T-helper 2 cell treated with Interferon-gamma antibody and Interleukin-4, amounts not matched to agents 5 μg/mL and 100 μg/mL, for 36 hours (primary cell): ENCODE data around the gene ZNF800.
"Not testable (repeated sequence)": the region's sequence is repeated elsewhere in the genome, so short reads cannot be mapped to it uniquely, and the experiment has no call there.

Experiments used
- DNase-seq: peaks from one replicate; pipeline ENCODE4 v3.0.0; 2021; ENCODE audit warnings: low spot score
- H3K27ac Mint-ChIP-seq: one replicate; pipeline ENCODE4 v1.8.0; 2021; ENCODE audit warnings: mild to moderate bottlenecking, mixed read lengths
- H3K27me3 Mint-ChIP-seq: one replicate; pipeline ENCODE4 v1.8.0; 2021; ENCODE audit warnings: low read depth, mixed read lengths
- H3K36me3 Mint-ChIP-seq: one replicate; pipeline ENCODE4 v1.8.0; 2021; ENCODE audit warnings: low read depth, mixed read lengths
- H3K4me1 Mint-ChIP-seq: one replicate; pipeline ENCODE4 v1.8.0; 2021; ENCODE audit warnings: low read depth, mixed read lengths
- H3K4me3 Mint-ChIP-seq: one replicate; pipeline ENCODE4 v1.8.0; 2022; ENCODE audit warnings: mild to moderate bottlenecking, moderate library complexity, mixed read lengths
- H3K9me3 Mint-ChIP-seq: one replicate; pipeline ENCODE4 v1.8.0; 2021; ENCODE audit warnings: mixed read lengths

ZNF800 gene

GRCh38 chr7:127392566-127393367 is at the start of gene ZNF800:
ZNF800 (minus strand) TSS chr7:127392708; CDS start chr7:127391557, 1,151 bp downstream.
- peak; percentile 90 for DNase-seq
- H3K27ac Mint-ChIP-seq, result peak within 1 kb of the TSS; percentile 97
- H3K9me3 Mint-ChIP-seq, result no peaks in the 10 kb centered on the region
- peaks cover 2% of the 10 kb centered on the region for H3K27me3 Mint-ChIP-seq
- peaks cover 52% of the 10 kb centered on the region for H3K4me1 Mint-ChIP-seq
- H3K4me3 Mint-ChIP-seq, result peak within 1 kb of the TSS; percentile 96
- H3K36me3 Mint-ChIP-seq, result peaks cover 34% of the 10 kb centered on the region

GRCh38 chr7:127440206-127440605 is 47.7 kb upstream of the ZNF800 start:
- no peaks in the 10 kb centered on the region for H3K9me3 Mint-ChIP-seq
- H3K4me1 Mint-ChIP-seq, result no peaks in the 10 kb centered on the region
- no peaks in the 10 kb centered on the region for H3K36me3 Mint-ChIP-seq
- no peak overlapping the region for H3K27ac Mint-ChIP-seq
- DNase-seq, result no peak
- H3K4me3 Mint-ChIP-seq, result no peak overlapping the region
- peaks cover 27% of the 10 kb centered on the region for H3K27me3 Mint-ChIP-seq

- Mint-ChIP-seq H3K27me3 (peaks cover 26% of the 10 kb centered on the region), H3K4me1 (no peaks in the 10 kb centered on the region)
These were observed 46.3 kb upstream of the ZNF800 start for GRCh38 chr7:127438836-127439235.

GRCh38 chr7:127437837-127438236 is 45.3 kb upstream of the ZNF800 start:
- DNase-seq, result no peak
- Mint-ChIP-seq H3K4me3 (no peak overlapping the region), H3K27me3 (peaks cover 24% of the 10 kb centered on the region), H3K36me3 (no peaks in the 10 kb centered on the region), H3K27ac (no peak overlapping the region), H3K4me1 (no peaks in the 10 kb centered on the region), H3K9me3 (no peaks in the 10 kb centered on the region)

More at GRCh38 chr7:127438836-127439235, 46.3 kb upstream of the ZNF800 start:
- DNase-seq, result no peak
- H3K36me3 Mint-ChIP-seq, result no peaks in the 10 kb centered on the region
- H3K4me3 Mint-ChIP-seq, result no peak overlapping the region
- no peaks in the 10 kb centered on the region for H3K9me3 Mint-ChIP-seq
- no peak overlapping the region for H3K27ac Mint-ChIP-seq

- Mint-ChIP-seq H3K27me3 (peaks cover 19% of the 10 kb centered on the region), H3K9me3 (no peaks in the 10 kb centered on the region), H3K4me3 (no peak overlapping the region), H3K4me1 (no peaks in the 10 kb centered on the region), H3K36me3 (no peaks in the 10 kb centered on the region), H3K27ac (no peak overlapping the region)
- DNase-seq, result no peak
These were observed 44.7 kb upstream of the ZNF800 start for GRCh38 chr7:127437241-127437640.

GRCh38 chr7:127429281-127429680 is 36.8 kb upstream of the ZNF800 start:
- H3K9me3 Mint-ChIP-seq, H3K36me3 Mint-ChIP-seq, H3K4me3 Mint-ChIP-seq, H3K4me1 Mint-ChIP-seq, H3K27ac Mint-ChIP-seq, DNase-seq: not testable (repeated sequence)
- H3K27me3 Mint-ChIP-seq, result peaks cover 23% of the 10 kb centered on the region

- Mint-ChIP-seq H3K36me3 (no peaks in the 10 kb centered on the region), H3K27me3 (peaks cover 26% of the 10 kb centered on the region), H3K4me3 (no peak overlapping the region), H3K4me1 (peaks cover 26% of the 10 kb centered on the region), H3K27ac (no peak overlapping the region), H3K9me3 (peaks cover 4% of the 10 kb centered on the region)
- DNase-seq, result no peak
These were observed 26.7 kb upstream of the ZNF800 start for GRCh38 chr7:127419196-127419595.

GRCh38 chr7:127418459-127418858 is 26.0 kb upstream of the ZNF800 start:
- DNase-seq, result no peak
- Mint-ChIP-seq H3K27me3 (peaks cover 19% of the 10 kb centered on the region), H3K4me1 (peaks cover 34% of the 10 kb centered on the region), H3K27ac (peak overlapping the region; percentile 63), H3K9me3 (peaks cover 4% of the 10 kb centered on the region), H3K36me3 (no peaks in the 10 kb centered on the region), H3K4me3 (no peak overlapping the region)

- Mint-ChIP-seq H3K36me3 (no peaks in the 10 kb centered on the region), H3K4me3 (peak overlapping the region; percentile 57), H3K27me3 (peaks cover 12% of the 10 kb centered on the region), H3K4me1 (peaks cover 39% of the 10 kb centered on the region), H3K27ac (no peak overlapping the region), H3K9me3 (peaks cover 4% of the 10 kb centered on the region)
- no peak for DNase-seq
These were observed 24.8 kb upstream of the ZNF800 start for GRCh38 chr7:127417346-127417745.

GRCh38 chr7:127415060-127415742 is 22.7 kb upstream of the ZNF800 start:
- H3K27me3 Mint-ChIP-seq, result peaks cover 23% of the 10 kb centered on the region
- H3K36me3 Mint-ChIP-seq, result no peaks in the 10 kb centered on the region
- H3K27ac Mint-ChIP-seq, result no peak overlapping the region
- no peak overlapping the region for H3K4me3 Mint-ChIP-seq
- H3K4me1 Mint-ChIP-seq, result peaks cover 40% of the 10 kb centered on the region
- H3K9me3 Mint-ChIP-seq, result peaks cover 4% of the 10 kb centered on the region
- DNase-seq, result no peak

GRCh38 chr7:127413962-127414361 is 21.5 kb upstream of the ZNF800 start:
- peak overlapping the region; percentile 80 for H3K27ac Mint-ChIP-seq
- H3K4me3 Mint-ChIP-seq, result peak overlapping the region; percentile 57
- H3K4me1 Mint-ChIP-seq, result peaks cover 43% of the 10 kb centered on the region
- DNase-seq, result no peak
- H3K36me3 Mint-ChIP-seq, result no peaks in the 10 kb centered on the region
- H3K27me3 Mint-ChIP-seq, result peaks cover 19% of the 10 kb centered on the region
- peaks cover 4% of the 10 kb centered on the region for H3K9me3 Mint-ChIP-seq

- Mint-ChIP-seq H3K9me3 (peaks cover under 1% of the 10 kb centered on the region), H3K27me3 (peaks cover 19% of the 10 kb centered on the region), H3K27ac (peak overlapping the region; percentile 80), H3K36me3 (no peaks in the 10 kb centered on the region), H3K4me1 (peaks cover 46% of the 10 kb centered on the region), H3K4me3 (peak overlapping the region; percentile 57)
- no peak for DNase-seq
These were observed 20.8 kb upstream of the ZNF800 start for GRCh38 chr7:127413326-127413725.

GRCh38 chr7:127411176-127411575 is 18.7 kb upstream of the ZNF800 start:
- Mint-ChIP-seq H3K4me3 (no peak overlapping the region), H3K4me1 (peaks cover 33% of the 10 kb centered on the region), H3K36me3 (no peaks in the 10 kb centered on the region), H3K27me3 (peaks cover 26% of the 10 kb centered on the region), H3K9me3 (no peaks in the 10 kb centered on the region), H3K27ac (no peak overlapping the region)
- no peak for DNase-seq

- Mint-ChIP-seq H3K9me3 (no peaks in the 10 kb centered on the region), H3K4me3 (no peak overlapping the region), H3K27me3 (peaks cover 31% of the 10 kb centered on the region), H3K4me1 (peaks cover 28% of the 10 kb centered on the region), H3K36me3 (no peaks in the 10 kb centered on the region), H3K27ac (no peak overlapping the region)
- no peak for DNase-seq
These were observed 17.1 kb upstream of the ZNF800 start for GRCh38 chr7:127409629-127410028.
